ENCODE results near the gene TAS2R20.

GRCh38 chr12:11031307-11031706, 33.2 kb upstream of the TAS2R20 start, which contains the start of gene TAS2R31:
- TF ChIP-seq TSHZ2 (CRISPR knock-in tag; IDR thresholded peaks at IDR 0.05) (no peak), CSRNP3 (CRISPR knock-in tag; IDR thresholded peaks at IDR 0.05) (no peak), OSR1 (CRISPR knock-in tag; IDR thresholded peaks at IDR 0.05) (no peak), CREB5 (CRISPR knock-in tag; IDR thresholded peaks at IDR 0.05; ENCODE audit: low read depth) (no peak), GLIS3 (CRISPR knock-in tag; IDR thresholded peaks at IDR 0.05) (no peak), CSDC2 (CRISPR knock-in tag; IDR thresholded peaks at IDR 0.05) (no peak), TCF4 (CRISPR knock-in tag; IDR thresholded peaks at IDR 0.05; ENCODE audit: borderline replicate concordance) (no peak), SNAI2 (CRISPR knock-in tag; IDR thresholded peaks at IDR 0.05) (no peak), BACH2 (CRISPR knock-in tag; IDR thresholded peaks at IDR 0.05; ENCODE audit: borderline replicate concordance) (no peak), RARB (CRISPR knock-in tag; IDR thresholded peaks at IDR 0.05) (no peak), PATZ1 (CRISPR knock-in tag; IDR thresholded peaks at IDR 0.05; ENCODE audit: borderline replicate concordance) (no peak), ESRRG (CRISPR knock-in tag; IDR thresholded peaks at IDR 0.05) (no peak)
